Hepatocyte (in vitro differentiated cells): Measurements from ENCODE around the gene ZPLD1.

ENCODE experiments used
- CTCF ChIP-seq: fragments of 200-600 bp; sonication (generic); IDR thresholded peaks from 2 replicates; pipeline ENCODE4 v1.5.1; 2016; ENCODE audit warnings: antibody characterized with exemption, mild to moderate bottlenecking; ENCODE audit not compliant: poor library complexity
- EZH2 ChIP-seq: fragments of 200-600 bp; sonication (generic); IDR thresholded peaks from 2 replicates; pipeline ENCODE4 v1.6.1; 2016; ENCODE audit warnings: antibody characterized with exemption, mild to moderate bottlenecking, borderline replicate concordance

GRCh38 chr3:102484363-102484762 is 49.5 kb downstream of the ZPLD1 start:
- no peak for TF ChIP-seq CTCF
- no peak for TF ChIP-seq EZH2
